ENCODE measurements around the gene DDX11. TPM values are rescaled to one million over a fixed set of nuclear protein-coding genes. Genes with fewer than 3 reads are reported as not detected.
"Not testable (repeated sequence)": the region's sequence is repeated elsewhere in the genome, so short reads cannot be mapped to it uniquely, and the experiment has no call there.

DDX11 gene
- total RNA-seq, 2 donors from 2014 or later = 34.3 to 41.2 TPM

DNA sequence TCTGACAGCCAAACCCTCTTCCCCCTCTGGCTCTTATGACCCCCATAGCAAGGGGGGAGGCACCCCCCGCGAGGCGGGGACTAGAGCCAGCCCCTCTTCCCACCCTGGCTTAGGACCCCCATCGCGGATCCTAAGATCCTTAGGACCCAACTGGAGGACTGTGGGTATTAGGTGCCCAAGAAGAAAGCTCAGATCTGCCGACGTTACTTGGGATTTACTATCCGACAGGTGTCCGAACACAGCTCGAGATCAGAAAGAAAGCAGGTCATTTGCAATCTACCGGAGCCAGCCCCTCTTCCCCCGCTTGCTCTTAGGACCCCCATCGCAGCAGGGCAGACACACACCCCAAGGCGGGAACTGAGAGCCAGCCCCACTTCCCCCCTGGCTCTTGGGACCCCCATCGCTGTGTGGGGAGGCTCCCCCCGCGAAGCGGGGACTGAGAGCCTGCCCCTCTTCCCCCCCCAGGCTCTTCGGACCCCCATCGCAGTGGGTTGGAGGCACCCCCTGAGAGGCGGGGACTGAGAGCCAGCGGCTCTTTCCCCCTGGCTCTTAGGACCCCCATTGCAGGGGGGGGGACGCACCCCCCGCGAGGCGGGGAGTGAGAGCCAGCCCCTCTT, 46.8 kb downstream of the DDX11 start:
- no peaks in the 10 kb centered on the region for H3K36me3 ChIP-seq (replicated peaks in 1 of 2; ENCODE audit: insufficient read depth in 1 of 2, low read depth in 2 of 2)
- no peaks in the 10 kb centered on the region for H3K9me3 ChIP-seq
- H3K4me3 ChIP-seq = no peak overlapping the region
- no peak for DNase-seq
- no peak overlapping the region for H3K27ac ChIP-seq
- H3K27me3 ChIP-seq = peaks cover 0 to 3% of the 10 kb centered on the region in 2 donors
- H3K4me1 ChIP-seq = peaks cover 24% of the 10 kb centered on the region
- ATAC-seq = no peak
- no peak for TF ChIP-seq POLR2A (IDR thresholded peaks at IDR 0.05)
- TF ChIP-seq, protein P1, sequence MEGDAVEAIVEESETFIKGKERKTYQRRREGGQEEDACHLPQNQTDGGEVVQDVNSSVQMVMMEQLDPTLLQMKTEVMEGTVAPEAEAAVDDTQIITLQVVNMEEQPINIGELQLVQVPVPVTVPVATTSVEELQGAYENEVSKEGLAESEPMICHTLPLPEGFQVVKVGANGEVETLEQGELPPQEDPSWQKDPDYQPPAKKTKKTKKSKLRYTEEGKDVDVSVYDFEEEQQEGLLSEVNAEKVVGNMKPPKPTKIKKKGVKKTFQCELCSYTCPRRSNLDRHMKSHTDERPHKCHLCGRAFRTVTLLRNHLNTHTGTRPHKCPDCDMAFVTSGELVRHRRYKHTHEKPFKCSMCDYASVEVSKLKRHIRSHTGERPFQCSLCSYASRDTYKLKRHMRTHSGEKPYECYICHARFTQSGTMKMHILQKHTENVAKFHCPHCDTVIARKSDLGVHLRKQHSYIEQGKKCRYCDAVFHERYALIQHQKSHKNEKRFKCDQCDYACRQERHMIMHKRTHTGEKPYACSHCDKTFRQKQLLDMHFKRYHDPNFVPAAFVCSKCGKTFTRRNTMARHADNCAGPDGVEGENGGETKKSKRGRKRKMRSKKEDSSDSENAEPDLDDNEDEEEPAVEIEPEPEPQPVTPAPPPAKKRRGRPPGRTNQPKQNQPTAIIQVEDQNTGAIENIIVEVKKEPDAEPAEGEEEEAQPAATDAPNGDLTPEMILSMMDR (IDR thresholded peaks at IDR 0.05) = no peak
- 64 to 90% methylated on average over 2 to 7 of the region's 26 CpGs for WGBS, 2 donors
- intact Hi-C loops (cut with DNase I) = no loop called here

DNA sequence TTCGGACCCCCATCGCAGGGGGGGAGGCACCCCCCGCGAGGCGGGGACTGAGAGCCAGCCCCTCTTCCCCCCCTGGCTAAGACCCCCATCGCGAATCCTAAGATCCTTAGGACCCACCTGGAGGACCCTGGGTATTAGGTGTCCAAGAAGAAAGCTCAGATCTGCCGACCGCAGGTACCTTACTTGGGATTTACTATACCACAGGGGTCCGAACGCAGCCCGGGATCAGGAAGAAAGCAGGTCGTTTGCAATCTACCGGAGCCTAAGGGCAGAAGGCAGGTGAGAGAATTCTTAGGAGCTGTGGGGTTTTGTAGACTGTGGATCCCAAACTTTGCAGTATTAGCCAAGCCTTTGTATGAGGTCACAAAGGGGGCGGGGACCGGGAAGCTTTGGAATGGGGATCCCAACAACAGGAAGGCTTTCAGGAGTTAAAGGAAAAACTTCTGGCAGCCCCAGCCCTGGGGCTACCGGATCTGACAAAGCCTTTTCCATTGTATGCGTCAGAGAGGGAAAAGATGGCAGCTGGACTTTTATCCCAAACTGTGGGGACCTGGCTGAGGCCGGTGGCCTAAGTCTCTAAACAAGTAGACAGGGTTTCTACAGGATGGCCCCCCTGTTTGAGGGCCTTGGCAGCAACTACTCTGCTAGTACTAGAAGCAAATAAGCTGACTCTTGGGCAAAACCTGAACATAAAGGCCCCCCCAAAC, 47.5 kb downstream of the DDX11 start:
- H3K9me3 ChIP-seq; ATAC-seq; H3K27me3 ChIP-seq; intact Hi-C loops (cut with DNase I); H3K27ac ChIP-seq; H3K4me3 ChIP-seq; DNase-seq; H3K36me3 ChIP-seq (replicated peaks in 1 of 2; ENCODE audit: insufficient read depth in 1 of 2, low read depth in 2 of 2): not testable (repeated sequence)
- H3K4me1 ChIP-seq = peaks cover 24% of the 10 kb centered on the region
- WGBS, 2 donors = 46 to 77% methylated on average over 11 to 13 of the region's 19 CpGs

DNA sequence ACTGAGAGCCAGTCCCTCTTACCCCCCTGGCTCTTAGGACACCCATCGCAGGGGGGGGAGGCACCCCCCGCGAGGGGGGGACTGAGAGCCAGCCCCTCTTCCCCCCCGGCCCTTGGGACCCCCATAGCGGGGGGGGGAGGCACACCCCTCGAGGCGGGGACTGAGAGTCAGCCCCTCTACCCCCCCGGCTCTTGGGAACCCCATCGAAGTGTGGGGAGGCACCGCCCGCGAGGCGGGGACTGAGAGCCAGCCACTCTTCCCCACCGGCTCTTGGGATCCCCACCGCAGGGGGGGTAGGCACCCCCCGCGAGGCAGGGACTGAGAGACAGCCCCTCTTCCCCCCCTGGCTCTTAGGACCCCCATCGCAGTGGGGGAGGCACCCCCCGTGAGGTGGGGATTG, 48.8 kb downstream of the DDX11 start:
- whole genome bisulfite sequencing, 2 donors = no CpG with 5 or more reads among the region's 19 CpGs
- intact Hi-C loops (cut with DNase I) = no loop called here
- no peaks in the 10 kb centered on the region for H3K9me3 ChIP-seq

DNA sequence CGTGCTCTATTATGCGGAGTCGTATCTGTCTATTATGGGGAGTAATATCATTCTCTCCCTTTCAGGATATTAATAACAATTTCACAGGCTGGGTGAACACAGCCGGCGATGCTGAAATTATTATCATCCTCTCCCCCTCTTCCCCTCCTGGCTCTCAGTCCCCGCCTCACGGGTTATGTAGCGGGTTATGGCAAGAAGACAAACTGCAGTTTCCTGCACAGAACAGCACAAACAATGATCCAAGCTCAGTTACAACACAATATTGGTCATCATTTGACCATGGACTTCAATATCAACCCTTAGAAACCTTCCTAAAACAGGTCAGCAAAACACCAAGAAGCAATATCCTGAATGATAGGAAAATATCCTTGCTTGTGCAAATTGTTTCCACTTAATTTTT, 50.5 kb downstream of the DDX11 start:
- H3K36me3 ChIP-seq (replicated peaks in 1 of 2; ENCODE audit: insufficient read depth in 1 of 2, low read depth in 2 of 2); DNase-seq; ATAC-seq; H3K27ac ChIP-seq; H3K4me1 ChIP-seq; H3K9me3 ChIP-seq; intact Hi-C loops (cut with DNase I); H3K27me3 ChIP-seq; H3K4me3 ChIP-seq: not testable (repeated sequence)
- 77 to 85% methylated on average over 8 of the region's 8 CpGs for WGBS, 2 donors

More for the DNA sequence above, 48.8 kb downstream of the DDX11 start:
- DNase-seq (no peak), ATAC-seq (no peak)
- no peak for TF ChIP-seq POLR2A (IDR thresholded peaks at IDR 0.05)
- TF ChIP-seq, protein P1 (IDR thresholded peaks at IDR 0.05) = no peak
- Histone ChIP-seq H3K36me3 (replicated peaks in 1 of 2; ENCODE audit: insufficient read depth in 1 of 2, low read depth in 2 of 2) (no peaks in the 10 kb centered on the region), H3K27ac (no peak overlapping the region), H3K4me3 (no peak overlapping the region), H3K4me1 (peaks cover 16% of the 10 kb centered on the region), H3K27me3 (no peaks in the 10 kb centered on the region)

DNA sequence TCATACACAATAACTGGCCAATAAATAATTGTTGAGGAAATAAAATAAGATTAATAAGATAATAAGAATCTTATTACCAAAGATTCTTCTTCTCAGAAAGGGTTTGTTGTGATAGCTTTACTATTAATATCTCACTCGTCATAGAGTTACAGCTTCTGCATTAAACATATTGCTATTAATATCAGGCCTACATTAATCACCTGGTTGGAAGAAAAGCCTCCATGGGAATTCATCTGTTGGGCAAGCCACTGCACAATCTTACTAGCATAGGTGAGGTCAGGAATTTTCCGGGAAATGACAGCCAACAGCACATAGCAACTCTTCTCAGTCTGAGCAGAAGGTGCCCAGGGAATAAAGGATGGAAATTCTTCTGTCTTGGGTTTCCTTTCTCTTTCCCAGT, 51.5 kb downstream of the DDX11 start:
- H3K4me1 ChIP-seq; H3K9me3 ChIP-seq; ATAC-seq; H3K4me3 ChIP-seq; H3K27ac ChIP-seq; H3K27me3 ChIP-seq; intact Hi-C loops (cut with DNase I); DNase-seq; H3K36me3 ChIP-seq (replicated peaks in 1 of 2; ENCODE audit: insufficient read depth in 1 of 2, low read depth in 2 of 2): not testable (repeated sequence)
- 87 to 91% methylated on average over 2 of the region's 2 CpGs for WGBS, 2 donors

DNA sequence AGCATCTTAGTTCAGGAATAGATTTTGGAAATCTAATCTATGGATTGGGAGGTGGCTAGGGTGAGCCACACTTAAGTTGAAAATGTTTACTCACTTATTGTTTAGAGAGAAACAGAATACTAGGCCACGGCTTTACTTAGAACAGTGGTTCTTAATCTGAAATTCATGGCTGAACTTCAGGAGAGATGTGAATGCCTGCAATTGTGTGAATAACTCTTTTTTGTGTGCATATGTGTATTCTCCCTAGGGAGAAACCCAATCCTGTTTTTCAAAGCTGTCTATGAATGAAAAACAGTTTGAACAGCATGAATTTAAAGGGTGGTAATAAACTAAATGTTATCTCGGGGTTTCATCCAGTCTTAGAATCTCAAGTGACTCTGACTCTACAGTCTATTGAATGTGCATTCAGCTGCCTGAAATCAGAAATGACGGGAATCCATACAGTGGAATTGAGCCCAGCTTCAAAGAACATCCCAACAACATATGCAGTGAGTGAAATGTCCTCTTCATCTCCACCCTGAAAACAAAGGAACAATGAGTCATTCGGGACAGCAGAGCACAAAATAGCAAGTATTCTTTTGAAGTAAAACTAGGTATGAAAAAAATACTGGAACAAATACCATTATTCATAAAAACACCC, 53.7 kb downstream of the DDX11 start:
- intact Hi-C loops (cut with DNase I); H3K4me3 ChIP-seq; H3K36me3 ChIP-seq (replicated peaks in 1 of 2; ENCODE audit: insufficient read depth in 1 of 2, low read depth in 2 of 2); H3K27me3 ChIP-seq; H3K4me1 ChIP-seq; DNase-seq; H3K27ac ChIP-seq; H3K9me3 ChIP-seq; ATAC-seq: not testable (repeated sequence)
- 58 to 61% methylated on average over 2 to 3 of the region's 4 CpGs for WGBS, 2 donors

DNA sequence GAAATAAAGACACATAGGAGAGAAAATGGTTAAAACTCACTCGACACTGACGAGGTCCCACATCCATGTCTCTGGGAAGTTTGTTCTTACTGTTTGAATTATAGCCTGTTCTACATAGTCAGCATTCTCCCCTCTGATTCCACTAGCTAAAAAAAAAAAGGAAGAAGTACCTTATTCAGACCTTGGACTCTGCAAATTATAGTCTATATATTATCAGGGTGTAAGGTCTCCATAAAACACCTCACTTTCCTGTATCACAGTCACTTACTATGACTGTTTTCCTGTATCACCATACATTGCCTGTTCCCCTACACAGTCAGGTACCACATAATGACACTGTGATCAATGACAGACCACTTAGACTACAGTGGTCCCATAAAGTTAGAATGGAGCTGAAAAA, 62.9 kb downstream of the DDX11 start:
- H3K27me3 ChIP-seq; H3K4me1 ChIP-seq; H3K36me3 ChIP-seq (replicated peaks in 1 of 2; ENCODE audit: insufficient read depth in 1 of 2, low read depth in 2 of 2); H3K27ac ChIP-seq; intact Hi-C loops (cut with DNase I); DNase-seq; H3K9me3 ChIP-seq; ATAC-seq; H3K4me3 ChIP-seq: not testable (repeated sequence)
- WGBS, 2 donors = 57 to 58% methylated on average over 2 of the region's 2 CpGs

DNA sequence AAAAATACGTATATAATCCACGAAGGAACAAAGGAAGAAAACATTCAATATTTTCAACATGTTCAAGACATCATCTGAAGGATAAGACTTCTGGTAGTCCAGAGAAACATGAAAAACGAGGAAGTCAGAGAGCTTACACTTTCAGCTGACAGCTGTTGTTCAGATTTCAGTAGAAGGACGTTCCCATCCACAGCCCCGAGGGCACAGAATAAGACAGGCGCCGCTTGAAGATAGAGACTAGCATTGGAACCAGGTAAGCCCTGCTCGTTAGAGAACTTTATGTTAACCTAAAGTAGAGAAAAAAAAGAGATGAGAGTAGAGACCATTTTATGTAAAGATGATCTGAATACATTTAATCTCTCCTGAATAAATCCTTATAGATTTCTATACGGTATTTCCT, 71.1 kb downstream of the DDX11 start:
- H3K27ac ChIP-seq; H3K4me1 ChIP-seq; H3K36me3 ChIP-seq (replicated peaks in 1 of 2; ENCODE audit: insufficient read depth in 1 of 2, low read depth in 2 of 2); intact Hi-C loops (cut with DNase I); H3K4me3 ChIP-seq; ATAC-seq; H3K9me3 ChIP-seq; DNase-seq; H3K27me3 ChIP-seq: not testable (repeated sequence)
- 12 to 21% methylated on average over 9 of the region's 9 CpGs for WGBS, 2 donors

DNA sequence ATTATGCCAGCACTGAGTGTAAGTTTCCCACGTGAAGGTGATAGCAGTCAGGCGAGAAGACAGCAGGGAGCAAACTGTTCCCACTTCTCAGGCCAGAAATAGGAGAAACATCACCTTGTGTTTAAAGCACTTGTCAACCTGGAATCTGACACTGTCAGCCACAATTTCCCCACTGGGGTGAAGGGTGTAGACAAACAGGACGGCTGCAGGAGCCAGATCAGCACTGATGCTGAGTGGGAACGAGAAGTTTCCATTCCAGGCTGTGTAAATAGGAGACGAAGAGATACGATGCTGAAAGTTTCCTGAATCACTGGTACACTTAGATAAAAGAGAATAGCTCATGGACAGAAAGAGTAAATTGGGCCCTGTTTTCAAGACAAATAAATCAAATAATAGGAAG, 71.6 kb downstream of the DDX11 start:
- H3K4me1 ChIP-seq; ATAC-seq; H3K4me3 ChIP-seq; DNase-seq; H3K27me3 ChIP-seq; H3K36me3 ChIP-seq (replicated peaks in 1 of 2; ENCODE audit: insufficient read depth in 1 of 2, low read depth in 2 of 2); intact Hi-C loops (cut with DNase I); H3K9me3 ChIP-seq; H3K27ac ChIP-seq: not testable (repeated sequence)
- WGBS, 2 donors = 6 to 18% methylated on average over 4 to 5 of the region's 6 CpGs

DNA sequence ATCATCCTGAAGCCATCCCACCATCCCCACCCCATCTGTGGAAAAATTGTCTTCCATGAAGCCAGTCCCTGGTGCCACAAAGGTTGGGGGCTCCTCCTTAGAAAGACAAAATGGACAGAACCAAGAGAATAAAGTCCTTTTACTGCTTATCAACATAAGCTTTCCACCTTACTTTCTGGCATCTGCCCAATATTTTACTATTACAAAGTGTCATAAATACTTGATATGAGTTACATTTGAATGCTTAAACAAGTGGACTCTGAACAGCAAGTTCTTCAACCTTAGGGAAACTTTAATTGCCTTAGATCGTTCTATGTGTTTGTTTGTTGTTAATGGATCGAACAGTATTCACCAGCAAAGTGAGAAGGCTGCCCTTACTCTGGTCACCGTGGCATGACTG, 73.8 kb downstream of the DDX11 start:
- H3K4me3 ChIP-seq; ATAC-seq; intact Hi-C loops (cut with DNase I); H3K9me3 ChIP-seq; H3K27ac ChIP-seq; H3K4me1 ChIP-seq; H3K36me3 ChIP-seq (replicated peaks in 1 of 2; ENCODE audit: insufficient read depth in 1 of 2, low read depth in 2 of 2); DNase-seq; H3K27me3 ChIP-seq: not testable (repeated sequence)
- 39 to 78% methylated on average over 3 of the region's 3 CpGs for WGBS, 2 donors
